GM19395 (cell line): ENCODE results near the gene TMEM141.
"Not testable (repeated sequence)": the region's sequence is repeated elsewhere in the genome, so short reads cannot be mapped to it uniquely, and the experiment has no call there.

Source experiments
- ATAC-seq: cut with Tn5 transposase; IDR thresholded peaks from one replicate; pipeline ENCODE4 v1.9.1; 2021; ENCODE audit warnings: mild to moderate bottlenecking, moderate library complexity; ENCODE audit not compliant: unreplicated experiment

The TMEM141 gene

GRCh38 chr9:136831002-136831719 lies 40.0 kb downstream of the TMEM141 start:
- no peak for ATAC-seq

GRCh38 chr9:136831720-136832104 lies 40.6 kb downstream of the TMEM141 start:
- no peak for ATAC-seq

DNA sequence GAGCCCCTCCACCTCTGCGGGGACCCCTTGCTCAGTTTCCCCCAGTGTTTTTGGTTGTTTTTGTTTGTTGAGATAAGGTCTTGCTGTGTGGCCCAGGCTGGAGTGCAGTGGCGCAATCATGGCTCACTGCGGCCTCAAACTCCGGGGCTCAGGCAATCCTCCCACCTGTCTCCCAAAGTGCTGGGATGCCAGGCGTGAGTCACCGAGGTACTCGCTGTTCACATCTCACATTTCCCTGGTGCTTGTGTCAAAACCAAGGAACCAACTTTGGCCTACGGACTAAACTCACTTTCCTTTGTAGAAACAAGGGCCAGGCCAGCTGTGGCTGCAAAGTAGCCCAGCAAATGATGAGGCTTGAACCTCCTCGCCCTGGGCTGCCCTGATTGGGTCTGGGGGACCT lies 41.4 kb downstream of the TMEM141 start:
- no peak for ATAC-seq

DNA sequence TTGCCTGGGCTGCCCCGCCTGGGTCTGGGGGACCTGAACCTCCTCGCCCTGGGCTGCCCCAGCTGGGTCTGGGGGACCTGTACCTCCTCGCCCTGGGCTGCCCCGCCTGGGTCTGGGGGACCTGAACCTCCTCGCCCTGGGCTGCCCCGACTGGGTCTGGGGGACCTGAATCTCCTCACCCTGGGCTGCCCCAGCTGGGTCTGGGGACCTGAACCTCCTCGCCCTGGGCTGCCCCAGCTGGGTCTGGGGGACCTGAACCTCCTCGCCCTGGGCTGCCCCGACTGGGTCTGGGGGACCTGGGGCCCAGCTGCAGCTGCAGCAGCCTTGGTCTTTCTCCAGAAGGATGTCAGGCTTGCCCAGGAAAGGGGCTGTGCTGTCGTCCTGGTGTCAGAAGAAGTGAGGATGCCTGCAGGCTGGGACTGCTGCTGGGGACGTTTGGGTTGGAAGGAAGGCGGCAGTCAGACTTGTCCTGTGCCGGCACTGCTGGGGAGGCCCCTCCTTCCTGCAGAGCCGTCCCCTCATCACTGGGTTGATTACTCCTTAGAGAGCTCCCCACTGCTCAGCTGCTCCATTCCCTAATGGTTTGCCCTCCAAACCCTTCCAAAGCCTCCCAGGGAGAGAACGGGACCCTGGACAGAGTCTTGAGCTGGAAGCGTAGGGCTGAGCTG lies 42.4 kb downstream of the TMEM141 start:
- not testable (repeated sequence) for ATAC-seq

- ATAC-seq: no peak
Measured at GRCh38 chr9:136835162-136835931, 44.2 kb downstream of the TMEM141 start.

DNA sequence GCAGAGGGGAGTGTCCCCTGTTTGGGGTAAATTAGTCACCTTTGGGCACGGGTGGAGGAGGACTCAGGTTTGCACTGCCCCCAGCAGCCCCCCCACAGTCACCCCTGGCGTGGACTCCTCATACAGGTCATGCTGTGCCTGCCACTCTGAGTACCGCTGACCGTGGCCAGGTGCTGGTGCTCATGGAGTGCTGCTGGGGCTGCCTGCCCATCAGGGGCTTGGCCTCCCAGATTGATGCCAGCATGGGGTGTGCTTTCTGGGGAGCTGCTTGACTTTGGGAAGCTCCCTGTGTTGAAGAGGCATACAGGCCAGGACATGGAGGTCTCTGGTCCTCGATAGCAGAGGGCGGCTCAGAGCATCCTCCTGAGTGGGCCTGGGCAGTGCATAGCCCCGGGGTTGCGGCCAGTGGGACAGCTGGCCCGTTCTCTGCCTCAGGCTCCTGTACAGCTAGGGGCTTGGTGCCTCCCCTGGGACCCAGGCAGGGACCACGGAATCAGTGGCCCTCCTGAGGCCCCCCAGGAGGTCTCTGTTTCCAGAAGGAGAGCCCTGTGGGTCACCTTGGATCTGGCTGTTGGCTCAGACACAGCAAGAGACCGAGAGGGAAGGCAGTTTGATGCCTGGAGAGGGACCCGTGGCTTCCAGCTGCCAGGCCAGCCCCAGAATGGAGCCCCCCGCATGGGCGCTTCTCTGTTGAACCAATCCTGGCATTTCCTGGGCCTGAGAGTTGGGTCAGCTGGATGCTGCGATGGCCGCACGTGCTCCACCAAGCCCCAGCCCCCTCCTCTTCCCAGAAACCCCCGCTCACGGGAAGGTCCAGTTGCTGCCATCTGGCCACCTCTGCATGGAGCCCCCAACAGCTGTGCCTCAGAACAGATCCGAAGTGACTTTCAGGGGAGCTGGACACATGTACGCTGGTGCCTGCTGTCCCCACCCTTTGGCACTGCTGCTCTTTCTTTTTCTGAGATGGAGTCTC lies 45.1 kb downstream of the TMEM141 start:
- ATAC-seq: no peak

- ATAC-seq: no peak
Measured at GRCh38 chr9:136837146-136837855, 46.2 kb downstream of the TMEM141 start.

- not testable (repeated sequence) for ATAC-seq
Measured at GRCh38 chr9:136837856-136838277, 46.7 kb downstream of the TMEM141 start.

DNA sequence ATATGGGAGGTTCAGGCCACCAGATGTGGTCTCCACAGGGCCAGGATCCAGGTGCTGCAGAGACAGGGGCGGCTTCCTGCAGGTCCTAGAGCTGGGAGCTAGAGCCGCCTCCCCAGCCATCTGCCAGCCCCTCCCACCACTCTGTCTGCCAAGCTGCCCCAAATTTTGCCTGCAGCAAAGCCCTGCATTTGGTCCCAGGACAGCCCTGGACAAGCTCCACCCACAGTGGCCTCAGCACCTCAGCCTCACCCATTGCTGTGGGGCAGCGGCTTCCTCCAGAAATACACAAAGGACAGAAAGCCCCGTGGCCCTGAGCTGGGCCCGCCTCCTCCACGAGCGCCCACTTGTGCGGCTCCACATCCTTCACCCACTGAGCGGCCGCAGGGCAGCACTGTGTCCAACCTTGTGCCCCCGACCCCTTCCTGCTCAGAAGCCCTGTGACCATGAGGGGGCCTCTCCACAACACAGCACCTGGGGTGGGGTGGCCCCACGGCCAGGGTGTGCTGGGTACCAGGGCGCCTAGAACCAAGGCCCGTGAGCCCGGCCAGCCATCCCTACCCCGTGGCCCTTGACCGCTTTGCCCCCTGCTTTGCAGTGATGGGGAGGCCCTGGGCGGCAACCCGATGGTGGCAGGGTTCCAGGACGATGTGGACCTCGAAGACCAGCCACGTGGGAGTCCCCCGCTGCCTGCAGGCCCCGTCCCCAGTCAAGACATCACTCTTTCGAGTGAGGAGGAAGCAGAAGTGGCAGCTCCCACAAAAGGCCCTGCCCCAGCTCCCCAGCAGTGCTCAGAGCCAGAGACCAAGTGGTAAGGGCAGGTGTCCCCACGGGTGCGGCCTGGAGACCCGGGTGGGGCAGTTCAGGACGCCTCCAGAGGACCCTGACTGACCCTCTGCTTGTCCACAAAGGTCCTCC lies 47.4 kb downstream of the TMEM141 start:
- ATAC-seq: no peak

GRCh38 chr9:136839229-136840139 lies 48.3 kb downstream of the TMEM141 start:
- ATAC-seq: no peak

DNA sequence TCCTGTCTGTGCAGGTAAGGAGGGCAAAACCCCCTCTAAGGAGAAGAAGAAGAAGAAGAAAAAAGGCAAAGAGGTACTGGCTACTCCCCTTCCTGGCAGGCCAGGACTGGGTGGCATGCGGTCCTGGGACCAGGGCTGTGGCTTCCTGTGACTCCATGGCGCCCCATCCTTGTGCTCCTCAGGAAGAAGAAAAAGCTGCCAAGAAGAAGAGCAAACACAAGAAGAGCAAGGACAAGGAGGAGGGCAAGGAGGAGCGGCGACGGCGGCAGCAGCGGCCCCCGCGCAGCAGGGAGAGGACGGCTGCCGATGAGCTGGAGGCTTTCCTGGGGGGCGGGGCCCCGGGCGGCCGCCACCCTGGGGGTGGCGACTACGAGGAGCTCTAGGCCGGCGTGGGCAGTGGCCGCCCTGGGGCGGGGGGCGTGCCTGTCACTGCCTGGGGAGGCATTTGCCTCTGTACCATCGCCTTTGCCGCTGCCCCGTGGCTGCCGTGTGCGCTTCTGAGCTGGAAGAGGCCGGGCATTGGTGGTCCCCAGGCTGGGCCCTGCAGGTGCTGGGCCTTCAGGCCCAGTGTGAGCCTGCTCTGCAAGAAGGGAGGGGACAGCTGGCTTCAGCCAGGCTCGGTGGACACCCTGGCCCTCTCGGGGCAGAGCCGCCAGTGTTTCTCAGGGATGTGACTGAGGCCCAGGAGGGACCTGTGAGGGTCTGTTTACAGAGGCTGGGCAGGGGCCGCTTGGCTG lies 49.2 kb downstream of the TMEM141 start:
- no peak for ATAC-seq

DNA sequence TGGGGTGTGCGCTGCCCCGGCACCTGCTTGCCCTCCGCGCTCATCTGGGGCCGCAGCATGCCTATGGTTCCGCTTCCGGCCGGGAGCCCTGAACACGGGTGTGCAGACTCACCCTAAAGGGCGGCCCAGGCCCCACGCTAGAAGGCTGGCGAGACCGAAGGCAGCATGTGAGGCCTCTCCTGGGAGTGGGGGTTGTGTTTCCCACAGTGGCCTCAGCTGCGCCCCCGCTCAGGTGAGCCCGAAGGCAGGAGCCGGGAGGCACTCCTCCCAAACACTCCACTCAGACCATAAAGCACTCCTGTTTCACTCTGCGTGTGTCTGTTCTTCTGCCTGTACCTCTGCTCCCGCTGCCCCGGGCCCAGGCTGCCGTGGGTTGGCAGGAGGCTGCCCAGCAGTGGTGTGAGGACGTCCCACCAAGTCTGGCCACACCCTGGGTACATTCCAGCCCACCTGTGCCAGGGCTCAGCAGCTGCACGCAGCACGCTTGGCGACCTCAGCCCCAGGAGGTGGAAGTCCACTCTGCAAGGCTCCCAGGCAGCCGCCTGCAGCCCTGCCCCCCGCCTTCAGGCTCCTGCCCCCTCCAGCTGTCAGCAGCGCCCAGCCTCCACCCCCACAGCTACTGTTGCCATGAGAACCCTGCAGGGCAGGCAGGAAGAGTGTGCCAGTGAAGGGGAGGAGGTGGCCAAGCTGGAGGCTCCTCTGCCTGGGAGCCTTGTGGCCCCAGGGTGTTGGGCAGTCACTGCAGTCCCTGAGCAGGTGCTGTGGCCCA lies 49.9 kb downstream of the TMEM141 start:
- ATAC-seq: no peak

- not testable (repeated sequence) for ATAC-seq
Measured at GRCh38 chr9:136841646-136842379, 50.7 kb downstream of the TMEM141 start.

GRCh38 chr9:136842380-136842948 lies 51.3 kb downstream of the TMEM141 start, which contains the start of gene AJM1:
Gene AJM1 (plus strand): TSS chr9:136842478. CDS start chr9:136844415, 1,937 bp downstream.
- peak; percentile 71 for ATAC-seq
